Measurements from ENCODE around the gene KNDC1.

GRCh38 chr10:133163889-133164815 lies 4.1 kb downstream of the KNDC1 start:
- TF ChIP-seq CTCF (conservative IDR thresholded peaks at IDR 0.05; ENCODE audit: low read depth in 2 of 2), result no peak
- no peak for TF ChIP-seq REST (IDR thresholded peaks at IDR 0.05; ENCODE audit: unreplicated experiment)
- TF ChIP-seq EZH2 (IDR thresholded peaks at IDR 0.05; ENCODE audit: low read depth, unreplicated experiment), result no peak
- TF ChIP-seq POLR2AphosphoS5 (IDR thresholded peaks at IDR 0.05; ENCODE audit: low read depth), result no peak
- no peak for TF ChIP-seq EZH2phosphoT487 (IDR thresholded peaks at IDR 0.05; ENCODE audit: unreplicated experiment)

Measured in GM23338 (cell line).